ENCODE data around the gene LMBRD2.

- TF ChIP-seq POLR2AphosphoS5 (IDR thresholded peaks at IDR 0.05) (no peak), CTCF (IDR thresholded peaks at IDR 0.05) (no peak)
These were observed 99.1 kb downstream of the LMBRD2 start for GRCh38 chr5:36052538-36052937.

Data from suprapubic skin (tissue), 3 donors.